ENCODE data around the gene ABCC11.
A peak's percentile ranks its signal among the peaks of the same experiment; 100 is the strongest.
"Not testable (repeated sequence)": the region's sequence is repeated elsewhere in the genome, so short reads cannot be mapped to it uniquely, and the experiment has no call there.

Gene ABCC11

GRCh38 chr16:48244863-48245195 lies 2.5 kb downstream of the ABCC11 start:
- DNase-seq: no peak

GRCh38 chr16:48244080-48244862 lies 3.1 kb downstream of the ABCC11 start, which contains the start of gene LONP2:
TSS of gene LONP2 (plus strand) at chr16:48244300. CDS start at chr16:48244389, 89 bp downstream.
- peak; percentile 31 to 51 for DNase-seq

- DNase-seq: not testable (repeated sequence)
Measured at GRCh38 chr16:48240147-48240546, 7.2 kb downstream of the ABCC11 start.

- no peak for DNase-seq
Measured at GRCh38 chr16:48236286-48236685, 11.1 kb downstream of the ABCC11 start.

- no peak for DNase-seq
Measured at GRCh38 chr16:48235556-48236136, 11.7 kb downstream of the ABCC11 start.

GRCh38 chr16:48235058-48235555 lies 12.2 kb downstream of the ABCC11 start:
- no peak for DNase-seq

- no peak for DNase-seq
Measured at GRCh38 chr16:48234630-48235029, 12.7 kb downstream of the ABCC11 start.

- no peak for DNase-seq
Measured at GRCh38 chr16:48232493-48233040, 14.8 kb downstream of the ABCC11 start.

- no peak for DNase-seq
Measured at GRCh38 chr16:48231727-48232492, 15.4 kb downstream of the ABCC11 start.

- DNase-seq: no peak
Measured at GRCh38 chr16:48225456-48225855, 21.9 kb downstream of the ABCC11 start.

GRCh38 chr16:48223490-48223889 lies 23.8 kb downstream of the ABCC11 start:
- no peak for DNase-seq

GRCh38 chr16:48220891-48221290 lies 26.4 kb downstream of the ABCC11 start:
- DNase-seq: no peak

- no peak for DNase-seq
Measured at GRCh38 chr16:48218473-48218872, 28.9 kb downstream of the ABCC11 start.

GRCh38 chr16:48217708-48218107 lies 29.6 kb downstream of the ABCC11 start:
- DNase-seq: no peak

GRCh38 chr16:48215738-48216137 lies 31.6 kb downstream of the ABCC11 start:
- DNase-seq: no peak

- DNase-seq: no peak
Measured at GRCh38 chr16:48212033-48212432, 35.3 kb downstream of the ABCC11 start.

- no peak for DNase-seq
Measured at GRCh38 chr16:48210747-48211146, 36.6 kb downstream of the ABCC11 start.

- DNase-seq: no peak
Measured at GRCh38 chr16:48206594-48207242, 40.6 kb downstream of the ABCC11 start.

- no peak for DNase-seq
Measured at GRCh38 chr16:48204825-48205151, 42.6 kb downstream of the ABCC11 start.

- no peak for DNase-seq
Measured at GRCh38 chr16:48203974-48204824, 43.1 kb downstream of the ABCC11 start.

- DNase-seq: no peak
Measured at GRCh38 chr16:48201515-48202201, 45.7 kb downstream of the ABCC11 start.

Measured in NCI-H187 (cell line).